Kidney capillary endothelial cell (primary cell): ENCODE measurements around the gene SNAI1.
"Not testable (repeated sequence)": the region's sequence is repeated elsewhere in the genome, so short reads cannot be mapped to it uniquely, and the experiment has no call there.

Source experiments
- DNase-seq: peaks from one replicate; pipeline ENCODE4 v3.0.0-alpha.2; 2018; ENCODE audit warnings: low spot score

The SNAI1 gene

DNA sequence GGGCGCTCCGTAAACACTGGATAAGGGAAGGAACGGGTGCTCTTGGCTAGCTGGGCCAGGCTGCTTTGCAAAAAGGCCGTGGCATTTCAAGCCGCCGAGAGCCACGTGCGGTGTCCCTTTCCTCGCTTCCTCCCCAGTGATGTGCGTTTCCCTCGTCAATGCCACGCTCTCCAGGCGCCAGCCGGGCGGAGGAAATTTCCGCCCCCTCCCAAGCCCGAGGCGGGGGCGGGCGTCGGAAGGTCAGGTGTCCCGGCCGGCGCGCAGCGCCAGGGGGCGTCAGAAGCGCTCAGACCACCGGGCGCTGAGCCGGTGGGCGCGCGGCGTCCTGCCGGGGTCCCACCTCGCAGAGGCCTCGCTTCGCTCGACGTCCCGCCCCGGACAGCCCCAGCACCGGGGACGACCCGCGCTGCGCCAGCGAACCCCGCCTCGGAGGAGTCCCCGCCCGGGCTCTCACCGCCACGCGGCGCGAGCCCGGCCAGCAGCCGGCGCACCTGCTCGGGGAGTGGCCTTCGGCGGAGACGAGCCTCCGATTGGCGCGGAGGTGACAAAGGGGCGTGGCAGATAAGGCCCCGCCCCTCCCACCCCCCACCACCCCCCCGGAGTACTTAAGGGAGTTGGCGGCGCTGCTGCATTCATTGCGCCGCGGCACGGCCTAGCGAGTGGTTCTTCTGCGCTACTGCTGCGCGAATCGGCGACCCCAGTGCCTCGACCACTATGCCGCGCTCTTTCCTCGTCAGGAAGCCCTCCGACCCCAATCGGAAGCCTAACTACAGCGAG is at the start of gene SNAI1:
Gene SNAI1 (plus strand): TSS at position 635 of the 777 bp plus-strand sequence. CDS start 80 bp downstream, at position 715.
- DNase-seq: peak; percentile 90

DNA sequence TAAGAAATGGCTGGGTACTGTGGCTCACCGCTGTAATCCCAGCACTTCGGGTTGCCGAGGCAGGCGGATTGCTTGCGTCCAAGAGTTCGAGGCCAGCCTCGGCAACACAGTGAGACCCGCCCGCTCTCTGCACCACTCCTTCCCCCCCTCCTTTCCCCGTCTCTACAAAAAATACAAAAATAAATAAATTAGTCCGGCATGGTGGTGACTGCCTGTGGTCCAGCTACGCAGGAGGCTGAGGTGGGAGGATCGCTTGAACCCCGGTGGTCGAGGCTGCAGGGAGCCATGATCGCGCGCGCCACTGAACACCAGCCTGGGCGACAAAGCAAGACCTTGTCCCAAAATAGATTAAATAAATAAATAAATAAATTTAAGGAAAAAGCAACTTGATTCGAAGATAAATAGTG is 47.0 kb upstream of the SNAI1 start:
- no peak for DNase-seq

GRCh38 chr20:49936153-49937026 is 46.4 kb upstream of the SNAI1 start, which contains the start of gene RNF114:
RNF114 (plus strand) TSS chr20:49936397; CDS start chr20:49936413, 16 bp downstream.
- peak; percentile 87 for DNase-seq

- DNase-seq: no peak
These were observed 45.5 kb upstream of the SNAI1 start for GRCh38 chr20:49937027-49937929.

DNA sequence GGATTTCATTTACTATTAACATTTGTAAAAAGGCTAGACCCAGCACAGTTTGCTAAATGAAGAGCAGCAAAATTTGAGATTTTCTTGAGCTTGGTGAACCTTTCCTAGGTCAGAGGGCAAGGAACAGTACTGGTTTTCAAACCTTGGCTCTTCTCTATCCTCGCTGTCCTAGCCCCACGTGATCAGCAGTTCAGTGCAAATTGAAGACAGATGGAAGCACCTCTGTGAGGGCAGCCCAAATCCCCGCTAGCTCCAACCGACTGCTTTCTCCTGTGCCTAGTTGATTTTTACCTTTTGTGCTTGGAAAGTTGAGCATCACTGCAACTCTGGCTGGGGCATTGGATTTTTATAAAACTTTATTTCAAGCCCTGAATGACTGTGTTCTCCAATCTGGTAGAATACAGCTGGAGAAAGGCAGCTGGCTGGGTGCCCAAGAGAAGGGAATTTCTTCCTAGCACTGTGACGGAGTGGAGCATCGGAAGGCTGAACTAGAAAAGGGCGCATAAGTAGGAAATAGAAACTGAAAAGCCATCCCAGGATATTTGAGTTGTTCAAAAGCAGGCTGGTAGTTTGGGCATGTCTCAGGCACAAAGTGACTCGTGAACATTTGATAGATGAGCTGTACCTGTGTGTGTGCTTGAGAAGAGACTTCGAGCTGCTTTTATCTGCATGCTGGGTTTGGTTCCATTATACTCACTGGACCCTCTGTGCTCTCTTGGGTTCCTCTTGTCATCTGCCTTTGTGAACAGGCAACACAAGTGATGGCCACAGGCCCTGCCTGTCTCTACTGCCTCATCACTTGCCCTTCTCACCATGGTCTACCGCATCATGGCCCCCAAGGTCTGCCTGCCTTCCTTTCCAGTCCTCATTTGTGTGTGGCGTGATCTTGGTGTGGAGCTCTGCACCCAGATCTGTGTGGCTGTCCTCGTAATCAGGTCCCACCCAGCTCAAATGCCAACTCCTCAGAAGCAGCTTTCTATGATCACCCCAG is 44.3 kb upstream of the SNAI1 start:
- DNase-seq: no peak

- no peak for DNase-seq
These were observed 41.3 kb upstream of the SNAI1 start for GRCh38 chr20:49941456-49941855.

DNA sequence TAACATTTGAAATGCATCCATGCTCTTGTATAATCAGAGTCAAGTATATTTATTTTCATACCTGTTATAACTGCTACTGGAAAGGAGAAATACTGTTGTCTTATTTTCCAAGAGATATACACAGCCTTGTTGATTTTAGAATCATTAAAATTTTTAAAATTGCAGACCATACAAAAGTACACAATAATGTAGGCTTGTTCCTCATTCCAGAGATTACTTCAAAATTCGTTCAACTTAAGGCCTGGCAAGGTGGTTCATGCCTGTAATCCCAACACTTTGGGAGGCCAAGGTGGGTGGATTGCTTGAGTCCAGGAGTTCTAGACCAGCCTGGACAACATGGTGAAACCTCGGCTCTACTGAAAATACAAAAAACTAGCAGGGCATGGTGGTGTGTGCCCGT is 40.5 kb upstream of the SNAI1 start:
- no peak for DNase-seq

DNA sequence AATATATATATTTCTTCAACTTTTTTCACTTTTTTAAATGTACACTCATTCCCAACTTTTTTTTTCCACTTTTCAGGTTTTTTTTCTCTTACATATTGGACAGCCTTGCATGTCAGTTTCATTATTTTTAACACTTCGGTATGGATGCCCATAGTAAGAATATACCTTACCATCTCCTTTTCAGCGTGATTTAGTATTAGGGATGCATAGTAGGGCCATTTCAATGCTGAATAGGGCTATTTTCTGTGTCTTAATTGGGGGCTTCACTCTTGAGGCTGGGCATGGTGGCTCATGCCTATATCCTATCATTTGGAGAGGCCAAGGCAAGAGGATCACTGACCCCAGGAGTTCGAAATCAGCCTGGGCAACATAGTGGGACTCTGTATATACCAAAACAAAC is 39.8 kb upstream of the SNAI1 start:
- no peak for DNase-seq

DNA sequence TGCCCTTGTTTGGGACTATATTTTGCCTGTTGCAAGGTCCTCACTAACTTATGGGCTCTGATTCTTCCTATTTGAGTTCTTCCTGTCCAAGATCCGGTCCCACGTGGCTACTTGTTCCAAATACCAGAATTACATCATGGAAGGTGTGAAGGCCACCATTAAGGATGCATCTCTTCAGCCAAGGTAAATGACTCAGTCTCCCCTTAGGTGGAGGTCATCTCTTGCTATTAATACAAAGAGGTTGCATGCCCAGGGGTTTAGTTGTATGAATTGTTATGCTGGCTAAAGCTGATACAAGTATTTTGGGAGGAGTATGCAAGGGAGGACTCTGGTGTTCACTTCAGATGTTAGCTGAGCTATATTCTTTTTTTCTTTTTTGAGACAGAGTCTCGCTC is 37.5 kb upstream of the SNAI1 start:
- DNase-seq: no peak

DNA sequence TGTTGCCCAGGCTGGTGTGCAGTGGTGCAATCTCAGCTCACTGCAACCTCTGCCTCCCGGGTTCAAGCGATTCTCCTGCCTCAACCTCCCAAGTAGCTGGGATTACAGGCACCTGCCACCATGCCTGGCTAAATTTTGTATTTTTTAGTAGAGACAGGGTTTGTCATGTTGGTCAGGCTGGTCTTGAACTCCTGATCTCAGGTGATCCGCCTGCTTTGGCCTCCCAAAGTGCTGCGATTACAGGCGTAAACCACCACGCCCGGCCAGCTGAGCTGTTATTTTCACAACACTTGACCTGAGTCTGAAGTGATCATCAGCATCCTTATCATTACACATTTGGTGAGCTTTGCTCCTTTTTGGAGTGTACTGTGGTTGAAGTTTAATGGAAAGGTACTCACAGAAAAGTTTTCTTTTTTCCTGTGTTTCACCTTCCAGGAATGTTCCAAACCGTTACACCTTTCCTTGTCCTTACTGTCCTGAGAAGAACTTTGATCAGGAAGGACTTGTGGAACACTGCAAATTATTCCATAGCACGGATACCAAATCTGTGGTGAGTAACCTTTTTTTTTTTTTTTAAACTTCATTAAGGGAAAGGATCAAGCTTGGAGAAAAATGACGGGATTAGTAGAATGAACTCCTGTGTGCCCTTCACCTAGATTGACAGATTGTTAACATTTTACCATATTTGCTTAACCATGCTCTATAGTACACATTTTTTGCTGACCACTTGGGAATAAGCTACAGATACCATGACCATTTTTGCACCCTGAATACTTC is 36.9 kb upstream of the SNAI1 start:
- DNase-seq: no peak

- DNase-seq: no peak
These were observed 34.6 kb upstream of the SNAI1 start for GRCh38 chr20:49948178-49948577.

GRCh38 chr20:49948809-49949507 is 33.8 kb upstream of the SNAI1 start:
- DNase-seq: no peak

GRCh38 chr20:49951151-49951550 is 31.6 kb upstream of the SNAI1 start:
- peak; percentile 71 for DNase-seq

DNA sequence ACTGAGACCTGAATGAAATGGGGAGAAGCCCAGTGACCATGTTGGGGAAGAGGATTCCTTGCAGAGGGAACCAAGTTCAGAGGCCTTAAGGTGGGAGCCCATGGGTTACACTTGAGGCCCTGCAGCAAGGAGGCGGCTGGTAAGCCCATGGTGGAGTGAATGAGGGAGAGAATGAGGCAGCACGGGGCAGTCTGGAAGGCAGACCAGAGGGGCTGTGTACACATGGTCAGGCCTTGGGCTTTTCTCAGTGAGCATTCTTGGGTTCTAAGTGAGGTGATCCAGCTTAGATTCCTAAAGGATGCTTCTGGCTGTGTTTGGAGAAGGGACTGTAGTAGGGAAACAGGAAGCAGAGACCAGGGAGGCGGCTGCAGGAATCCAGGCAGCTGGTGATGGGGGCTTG is 27.6 kb upstream of the SNAI1 start:
- DNase-seq: no peak

- not testable (repeated sequence) for DNase-seq
These were observed 26.9 kb upstream of the SNAI1 start for GRCh38 chr20:49955830-49956396.

DNA sequence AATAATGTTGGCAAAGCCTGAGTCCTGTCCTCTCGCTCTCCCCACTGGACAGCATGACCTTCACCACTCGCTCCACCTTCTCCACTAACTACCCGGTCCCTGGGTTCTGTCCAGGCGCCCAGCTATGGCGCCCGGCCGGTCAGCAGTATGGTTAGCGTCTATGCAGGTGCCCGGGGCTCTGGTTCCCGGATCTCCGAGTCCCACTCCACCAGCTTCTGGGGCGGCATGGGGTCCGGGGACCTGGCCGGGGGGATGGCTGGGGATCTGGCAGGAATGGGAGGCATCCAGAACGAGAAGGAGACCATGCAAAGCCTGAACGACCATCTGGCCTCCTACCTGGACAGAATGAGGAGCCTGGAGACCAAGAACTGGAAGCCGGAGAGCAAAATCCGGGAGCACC is 26.1 kb upstream of the SNAI1 start:
- DNase-seq: no peak

GRCh38 chr20:49957089-49957938 is 25.5 kb upstream of the SNAI1 start:
- not testable (repeated sequence) for DNase-seq

- DNase-seq: no peak
These were observed 21.4 kb upstream of the SNAI1 start for GRCh38 chr20:49961413-49961812.
